Measurements from ENCODE around the gene GABBR1.
A peak's percentile ranks its signal among the peaks of the same experiment; 100 is the strongest.

Gene GABBR1

DNA sequence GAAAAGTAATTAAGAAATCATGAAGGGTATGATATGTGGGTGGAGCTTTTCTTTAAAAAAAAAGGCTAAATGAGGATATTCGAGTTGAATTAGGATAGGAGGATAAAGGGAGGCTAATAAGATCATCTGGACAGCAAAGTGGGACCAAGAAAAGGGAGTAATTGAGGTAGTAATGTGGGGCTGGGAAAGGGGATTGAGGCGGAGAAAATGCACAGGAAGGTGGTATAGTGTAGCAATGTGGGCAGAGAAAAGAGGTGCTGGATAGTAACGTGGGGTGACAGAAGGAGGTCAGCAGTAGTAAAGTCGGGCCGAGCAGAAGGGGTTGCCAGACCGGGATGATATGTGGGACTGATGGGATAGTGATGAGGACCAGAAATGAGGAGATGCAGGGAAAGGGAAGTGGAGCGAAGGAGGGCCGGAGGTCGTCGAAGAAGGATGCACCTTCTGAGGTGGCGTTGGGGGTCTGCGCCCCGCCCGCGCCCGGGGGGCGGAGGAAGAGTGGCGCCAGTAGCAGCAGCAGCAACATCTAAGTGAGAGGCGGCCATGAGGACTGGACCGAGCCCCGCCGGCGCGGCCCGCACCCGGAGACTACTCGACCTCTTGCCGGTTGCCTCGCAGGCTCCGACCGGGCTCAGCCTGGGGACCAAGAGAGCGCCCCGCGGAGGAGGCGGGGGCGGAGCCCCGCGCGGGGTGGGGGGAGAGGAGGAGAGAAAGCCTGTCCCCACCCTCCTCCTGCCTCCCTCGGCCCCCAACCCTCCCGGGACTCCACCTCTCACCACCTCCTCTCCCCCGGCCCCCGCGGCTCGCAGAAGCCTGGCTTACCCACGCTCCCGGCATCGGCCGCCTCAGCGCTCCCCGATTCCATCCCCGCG lies 887 bp downstream of the GABBR1 start:
- no peaks in the 10 kb centered on the region for H3K9me3 ChIP-seq (ENCODE audit: control insufficient read depth, low read length)
- H3K36me3 ChIP-seq (ENCODE audit: control insufficient read depth, insufficient read depth, low read length) = no peaks in the 10 kb centered on the region
- H3K27ac ChIP-seq (ENCODE audit: insufficient read depth, low read depth, low read length, poor library complexity, severe bottlenecking) = no peak overlapping the region
- peaks cover 31% of the 10 kb centered on the region for H3K27me3 ChIP-seq (ENCODE audit: control insufficient read depth, insufficient read depth, low read length, poor library complexity, severe bottlenecking)
- H3K4me3 ChIP-seq (ENCODE audit: insufficient read depth, low read depth, low read length) = peak overlapping the region; percentile 66
- H3K4me1 ChIP-seq (ENCODE audit: control insufficient read depth, insufficient read depth, low read length) = peaks cover 26% of the 10 kb centered on the region
- 1% methylated on average over 53 of the region's 53 CpGs for WGBS, 2 experiments

DNA sequence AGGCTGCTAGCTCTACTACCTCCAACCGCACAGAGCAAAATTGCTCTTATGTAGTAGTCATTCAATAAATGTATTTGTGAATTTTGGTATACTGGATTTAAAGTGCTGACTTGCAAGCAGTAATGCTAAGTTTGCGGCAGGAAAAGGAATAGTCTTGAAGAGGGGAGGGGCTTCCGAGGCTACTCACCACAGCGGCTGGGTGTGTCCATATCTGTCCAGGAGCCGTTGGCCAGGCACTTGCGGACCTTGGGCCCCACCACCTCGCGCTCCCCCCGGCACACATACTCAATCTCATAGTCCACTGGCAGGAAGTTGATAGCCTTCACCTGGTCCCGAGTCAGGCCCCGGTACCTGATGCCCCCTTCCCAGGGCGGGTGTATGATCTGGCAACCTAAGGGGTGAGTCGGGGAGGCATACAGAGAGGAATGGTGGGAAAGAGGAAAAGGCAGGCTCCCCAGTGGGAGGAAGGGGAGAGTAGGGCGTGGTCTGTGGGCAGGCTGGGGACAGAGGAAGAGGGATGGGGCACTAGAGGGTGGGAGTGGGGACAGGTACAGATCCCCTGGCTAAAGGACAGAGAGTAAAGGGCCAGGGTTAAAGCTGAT lies 1.7 kb downstream of the GABBR1 start:
- Histone ChIP-seq H3K4me3 (ENCODE audit: insufficient read depth, low read depth, low read length) (peak overlapping the region; percentile 66), H3K27me3 (ENCODE audit: control insufficient read depth, insufficient read depth, low read length, poor library complexity, severe bottlenecking) (peaks cover 31% of the 10 kb centered on the region), H3K36me3 (ENCODE audit: control insufficient read depth, insufficient read depth, low read length) (no peaks in the 10 kb centered on the region), H3K27ac (ENCODE audit: insufficient read depth, low read depth, low read length, poor library complexity, severe bottlenecking) (no peak overlapping the region), H3K9me3 (ENCODE audit: control insufficient read depth, low read length) (no peaks in the 10 kb centered on the region), H3K4me1 (ENCODE audit: control insufficient read depth, insufficient read depth, low read length) (peaks cover 31% of the 10 kb centered on the region)
- 8 to 10% methylated on average over 14 of the region's 14 CpGs for WGBS, 2 experiments

DNA sequence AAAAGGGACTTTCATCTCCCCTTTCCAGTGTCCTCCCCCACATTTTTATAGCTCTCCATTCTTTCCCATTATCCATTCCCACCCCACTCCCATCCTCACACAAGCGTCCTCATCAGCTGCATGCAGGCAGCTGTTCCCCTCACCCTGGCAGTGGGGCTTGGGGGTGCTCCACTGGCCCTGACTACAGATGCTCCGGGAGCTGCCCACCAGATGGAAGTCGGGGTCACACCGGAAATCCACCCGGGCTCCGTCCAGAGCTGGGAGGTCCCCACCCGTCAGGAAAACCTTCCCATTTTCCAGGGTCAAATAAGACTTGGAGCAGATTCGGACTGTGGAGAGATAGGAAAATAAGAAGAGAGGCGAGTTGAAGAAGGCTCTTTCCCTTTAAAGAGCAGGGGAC lies 2.7 kb downstream of the GABBR1 start:
- H3K27ac ChIP-seq (ENCODE audit: insufficient read depth, low read depth, low read length, poor library complexity, severe bottlenecking) = no peak overlapping the region
- no peaks in the 10 kb centered on the region for H3K9me3 ChIP-seq (ENCODE audit: control insufficient read depth, low read length)
- H3K4me1 ChIP-seq (ENCODE audit: control insufficient read depth, insufficient read depth, low read length) = peaks cover 41% of the 10 kb centered on the region
- 34 to 40% methylated on average over 9 of the region's 9 CpGs for WGBS, 2 experiments
- no peaks in the 10 kb centered on the region for H3K36me3 ChIP-seq (ENCODE audit: control insufficient read depth, insufficient read depth, low read length)
- H3K4me3 ChIP-seq (ENCODE audit: insufficient read depth, low read depth, low read length) = no peak overlapping the region
- H3K27me3 ChIP-seq (ENCODE audit: control insufficient read depth, insufficient read depth, low read length, poor library complexity, severe bottlenecking) = peaks cover 34% of the 10 kb centered on the region

DNA sequence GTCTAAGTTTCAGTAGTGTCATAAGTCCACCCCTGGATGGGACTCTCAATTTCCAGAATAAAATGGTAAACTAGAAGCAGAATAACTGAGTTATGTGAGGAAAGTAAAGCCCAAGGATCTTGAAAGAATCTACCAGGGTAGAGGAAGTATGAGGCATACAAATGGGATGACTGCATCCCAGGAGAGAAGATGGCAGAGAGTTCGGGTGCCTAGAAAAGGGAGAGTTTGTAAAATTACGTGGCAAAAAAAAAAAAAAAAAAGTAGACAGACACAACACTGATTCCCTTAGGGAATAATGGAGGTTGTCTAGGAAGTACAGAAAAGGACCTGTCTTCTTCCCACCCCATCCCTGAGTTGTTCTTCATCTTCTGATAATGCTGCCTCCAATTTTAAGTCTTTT lies 3.4 kb downstream of the GABBR1 start:
- no peaks in the 10 kb centered on the region for H3K36me3 ChIP-seq (ENCODE audit: control insufficient read depth, insufficient read depth, low read length)
- H3K9me3 ChIP-seq (ENCODE audit: control insufficient read depth, low read length) = no peaks in the 10 kb centered on the region
- 62 to 63% methylated on average over 1 to 2 of the region's 2 CpGs for WGBS, 2 experiments
- peaks cover 34% of the 10 kb centered on the region for H3K27me3 ChIP-seq (ENCODE audit: control insufficient read depth, insufficient read depth, low read length, poor library complexity, severe bottlenecking)
- no peak overlapping the region for H3K27ac ChIP-seq (ENCODE audit: insufficient read depth, low read depth, low read length, poor library complexity, severe bottlenecking)
- peak overlapping the region; percentile 57 for H3K4me3 ChIP-seq (ENCODE audit: insufficient read depth, low read depth, low read length)
- H3K4me1 ChIP-seq (ENCODE audit: control insufficient read depth, insufficient read depth, low read length) = peaks cover 47% of the 10 kb centered on the region

DNA sequence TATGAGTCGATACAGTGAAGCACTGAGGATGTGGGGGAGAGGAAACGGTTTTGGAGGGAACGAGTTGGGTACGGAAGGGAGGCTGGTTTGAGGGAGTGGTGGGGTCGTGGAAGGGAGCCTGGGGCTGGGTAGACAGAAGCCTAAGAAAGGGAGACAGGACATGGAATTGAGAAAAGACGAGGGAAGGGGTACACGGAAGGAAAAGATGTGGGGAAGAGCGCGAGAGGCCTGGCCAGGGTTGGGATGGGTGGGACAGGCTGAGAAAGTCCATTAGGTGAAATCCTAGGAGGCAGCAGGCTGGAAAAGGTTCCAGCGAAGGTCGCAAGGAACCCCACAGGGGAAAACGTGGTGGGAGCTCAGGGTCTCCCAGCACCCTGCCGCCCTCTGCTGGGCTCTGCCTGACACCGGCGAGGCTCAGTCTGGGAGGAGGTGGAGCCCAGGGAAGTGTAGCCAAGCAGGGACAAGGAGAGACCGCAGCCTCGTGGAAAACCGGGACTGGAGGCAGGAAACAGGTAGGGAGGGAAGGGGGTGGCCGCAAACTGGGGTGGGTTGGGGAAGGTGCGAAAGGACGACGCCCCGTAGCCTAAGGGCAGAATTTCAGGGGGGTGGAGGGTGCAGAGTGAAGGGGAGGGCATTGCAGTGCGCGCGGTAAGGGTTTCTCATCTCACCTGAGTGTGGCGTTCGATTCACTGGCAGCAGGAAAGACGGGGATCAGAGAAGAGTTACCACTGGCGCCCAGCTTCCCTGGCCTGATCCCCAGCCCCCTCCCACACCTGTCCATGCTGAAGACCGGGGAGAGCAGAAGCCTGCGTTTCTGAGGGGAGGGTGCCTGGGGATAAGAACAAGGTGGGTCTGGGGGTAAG lies 4.3 kb downstream of the GABBR1 start:
- H3K36me3 ChIP-seq (ENCODE audit: control insufficient read depth, insufficient read depth, low read length) = no peaks in the 10 kb centered on the region
- WGBS, 2 experiments = 2% methylated on average over 32 of the region's 32 CpGs
- peaks cover 57% of the 10 kb centered on the region for H3K4me1 ChIP-seq (ENCODE audit: control insufficient read depth, insufficient read depth, low read length)
- H3K27ac ChIP-seq (ENCODE audit: insufficient read depth, low read depth, low read length, poor library complexity, severe bottlenecking) = peak overlapping the region; percentile 52
- peaks cover 34% of the 10 kb centered on the region for H3K27me3 ChIP-seq (ENCODE audit: control insufficient read depth, insufficient read depth, low read length, poor library complexity, severe bottlenecking)
- H3K4me3 ChIP-seq (ENCODE audit: insufficient read depth, low read depth, low read length) = peak overlapping the region; percentile 57
- no peaks in the 10 kb centered on the region for H3K9me3 ChIP-seq (ENCODE audit: control insufficient read depth, low read length)

DNA sequence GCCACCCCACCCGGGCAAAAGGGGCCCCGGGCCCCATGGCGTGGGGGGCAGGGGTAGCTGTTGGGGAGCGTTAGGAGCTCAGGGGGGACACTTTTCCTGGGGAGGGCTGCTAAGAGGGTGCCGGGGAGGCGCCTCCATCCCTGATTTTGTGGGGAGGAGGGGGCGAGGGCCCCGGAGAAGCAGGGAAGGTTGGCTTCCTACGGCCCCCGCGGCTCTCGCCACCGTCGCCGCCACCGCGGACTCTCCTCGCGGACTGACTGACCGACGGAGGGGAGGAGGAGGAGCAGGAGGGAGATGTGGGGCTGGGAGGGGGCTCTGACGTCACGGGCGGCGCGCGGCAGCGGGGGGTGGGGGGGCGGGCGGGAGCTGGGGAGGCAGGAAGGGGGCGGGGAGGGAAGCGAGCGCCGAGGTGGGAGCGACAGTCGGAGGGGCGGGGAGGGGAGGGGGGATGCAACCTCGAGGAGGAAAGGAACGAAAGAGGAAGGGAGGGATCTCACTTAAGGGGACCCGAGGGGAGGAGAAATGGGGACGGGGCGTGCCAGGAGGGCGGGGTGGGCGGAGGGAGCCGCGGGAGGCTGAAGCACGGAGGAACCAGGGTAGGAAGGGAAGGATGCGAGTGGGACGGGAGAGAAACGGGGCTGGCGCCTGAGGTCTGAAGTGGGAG lies 5.1 kb downstream of the GABBR1 start:
- Histone ChIP-seq H3K36me3 (ENCODE audit: control insufficient read depth, insufficient read depth, low read length) (no peaks in the 10 kb centered on the region), H3K9me3 (ENCODE audit: control insufficient read depth, low read length) (no peaks in the 10 kb centered on the region), H3K27me3 (ENCODE audit: control insufficient read depth, insufficient read depth, low read length, poor library complexity, severe bottlenecking) (peaks cover 34% of the 10 kb centered on the region), H3K4me1 (ENCODE audit: control insufficient read depth, insufficient read depth, low read length) (peaks cover 62% of the 10 kb centered on the region), H3K4me3 (ENCODE audit: insufficient read depth, low read depth, low read length) (peak overlapping the region; percentile 57), H3K27ac (ENCODE audit: insufficient read depth, low read depth, low read length, poor library complexity, severe bottlenecking) (peak overlapping the region; percentile 52)
- WGBS, 2 experiments = 0 to 1% methylated on average over 39 to 47 of the region's 51 CpGs

DNA sequence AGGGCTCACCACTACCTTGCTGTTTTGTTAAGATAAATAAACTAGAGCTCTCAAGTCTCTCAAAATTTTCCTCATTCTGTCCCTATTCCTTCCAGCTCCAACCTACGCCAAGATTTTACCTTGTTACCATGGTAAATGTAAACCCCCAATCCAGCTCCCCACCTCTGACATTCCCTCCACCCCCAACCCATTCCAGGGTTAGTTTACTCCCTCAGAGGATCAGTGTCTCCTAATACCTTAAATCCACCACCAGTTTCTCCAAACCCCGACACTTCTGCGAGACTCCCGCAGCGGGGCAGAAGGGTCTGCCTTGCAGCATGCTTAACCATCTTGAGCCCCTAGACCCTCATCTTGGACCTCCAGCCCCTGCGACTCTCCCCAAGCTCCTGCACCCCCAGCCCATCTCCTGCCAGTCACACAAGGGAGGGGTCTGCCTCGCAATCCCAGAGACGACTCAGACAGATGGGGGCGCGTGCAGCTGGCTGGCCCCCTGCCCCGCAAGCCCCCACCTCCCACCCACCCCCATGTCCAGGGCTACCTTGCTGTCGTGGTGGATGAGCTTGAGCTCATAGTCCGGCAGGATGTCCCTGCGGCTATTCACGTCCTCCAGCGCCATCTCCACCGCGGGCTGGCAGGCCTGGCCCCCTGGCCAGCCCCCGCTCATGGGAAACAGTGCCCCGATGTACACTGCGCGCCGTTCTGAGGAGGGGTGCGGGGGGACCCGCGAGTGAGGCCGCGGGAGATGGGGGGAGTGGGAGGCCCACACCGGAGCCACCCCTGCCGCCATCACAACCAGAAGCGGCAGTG lies 5.8 kb downstream of the GABBR1 start:
- H3K4me3 ChIP-seq (ENCODE audit: insufficient read depth, low read depth, low read length) = peak overlapping the region; percentile 57
- H3K36me3 ChIP-seq (ENCODE audit: control insufficient read depth, insufficient read depth, low read length) = no peaks in the 10 kb centered on the region
- H3K4me1 ChIP-seq (ENCODE audit: control insufficient read depth, insufficient read depth, low read length) = peaks cover 67% of the 10 kb centered on the region
- no peak overlapping the region for H3K27ac ChIP-seq (ENCODE audit: insufficient read depth, low read depth, low read length, poor library complexity, severe bottlenecking)
- no peaks in the 10 kb centered on the region for H3K9me3 ChIP-seq (ENCODE audit: control insufficient read depth, low read length)
- WGBS, 2 experiments = 1% methylated on average over 31 of the region's 31 CpGs
- peaks cover 32% of the 10 kb centered on the region for H3K27me3 ChIP-seq (ENCODE audit: control insufficient read depth, insufficient read depth, low read length, poor library complexity, severe bottlenecking)

DNA sequence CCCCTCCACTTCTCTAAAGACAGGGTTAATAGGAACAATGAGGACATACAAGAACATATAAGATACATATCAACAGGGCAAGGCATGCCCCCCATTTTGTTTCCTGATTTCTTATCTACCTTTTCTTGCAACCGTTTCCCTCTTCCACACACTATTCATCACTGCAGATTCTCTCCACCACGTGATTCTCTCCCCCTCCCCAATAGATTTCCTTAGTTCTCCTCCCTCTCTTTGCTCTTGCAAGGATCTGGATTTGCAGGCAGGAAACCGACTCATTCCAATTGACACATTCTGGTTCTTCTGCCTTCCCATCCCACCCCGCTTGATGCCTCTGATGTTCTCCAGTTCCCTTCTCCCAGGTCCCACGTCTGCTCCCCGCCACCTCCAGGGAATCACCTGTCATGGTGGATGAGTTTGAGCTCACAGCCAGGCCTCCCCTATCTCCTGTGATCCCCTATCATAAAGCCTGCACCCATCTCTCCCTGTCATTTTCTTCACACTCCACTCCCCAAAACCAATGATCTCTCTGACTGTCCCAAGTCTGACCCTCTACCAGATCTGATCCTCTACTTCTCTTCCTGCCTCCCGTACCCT lies 7.5 kb downstream of the GABBR1 start:
- Histone ChIP-seq H3K9me3 (ENCODE audit: control insufficient read depth, low read length) (no peaks in the 10 kb centered on the region), H3K4me3 (ENCODE audit: insufficient read depth, low read depth, low read length) (no peak overlapping the region), H3K36me3 (ENCODE audit: control insufficient read depth, insufficient read depth, low read length) (peaks cover under 1% of the 10 kb centered on the region), H3K4me1 (ENCODE audit: control insufficient read depth, insufficient read depth, low read length) (peaks cover 57% of the 10 kb centered on the region), H3K27me3 (ENCODE audit: control insufficient read depth, insufficient read depth, low read length, poor library complexity, severe bottlenecking) (peaks cover 15% of the 10 kb centered on the region), H3K27ac (ENCODE audit: insufficient read depth, low read depth, low read length, poor library complexity, severe bottlenecking) (no peak overlapping the region)
- WGBS, 2 experiments = 28 to 32% methylated on average over 7 of the region's 7 CpGs

DNA sequence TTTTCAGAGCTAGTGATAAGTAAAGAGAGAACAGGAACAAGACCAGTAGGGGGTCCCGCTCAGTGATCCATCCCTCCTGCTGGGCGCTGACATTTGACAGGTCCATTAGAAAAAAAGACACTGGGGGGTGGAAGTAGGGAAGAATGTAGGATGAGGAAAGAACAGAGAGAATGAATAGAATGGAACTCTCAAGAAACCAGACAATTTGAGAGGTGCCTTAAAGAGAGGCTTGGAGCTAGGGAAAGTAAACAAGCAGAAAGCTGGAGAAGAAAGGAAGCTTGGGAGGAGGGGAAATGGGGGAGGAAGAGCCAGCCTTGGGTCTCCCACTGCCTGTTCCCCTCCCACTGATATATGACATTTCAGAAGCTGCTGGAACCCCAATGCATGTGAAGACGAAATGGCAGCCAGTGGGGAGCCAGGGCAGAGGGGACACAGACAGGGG lies 8.4 kb downstream of the GABBR1 start:
- H3K9me3 ChIP-seq (ENCODE audit: control insufficient read depth, low read length) = no peaks in the 10 kb centered on the region
- H3K27ac ChIP-seq (ENCODE audit: insufficient read depth, low read depth, low read length, poor library complexity, severe bottlenecking) = no peak overlapping the region
- H3K4me1 ChIP-seq (ENCODE audit: control insufficient read depth, insufficient read depth, low read length) = peaks cover 53% of the 10 kb centered on the region
- 1% methylated on average over 3 of the region's 3 CpGs for WGBS, 2 experiments
- H3K4me3 ChIP-seq (ENCODE audit: insufficient read depth, low read depth, low read length) = no peak overlapping the region
- peaks cover 9% of the 10 kb centered on the region for H3K36me3 ChIP-seq (ENCODE audit: control insufficient read depth, insufficient read depth, low read length)
- peaks cover 7% of the 10 kb centered on the region for H3K27me3 ChIP-seq (ENCODE audit: control insufficient read depth, insufficient read depth, low read length, poor library complexity, severe bottlenecking)
